Natural killer cell treated with Interleukin-12 subunit alpha and Interleukin-12 subunit beta and Interleukin-15 and Interleukin-18, amount 100 ng/mL, for 72 hours (primary cell): ENCODE results near the gene STRBP. TPM values are rescaled to one million over a fixed set of nuclear protein-coding genes. Genes with fewer than 3 reads are reported as not detected.
"Not testable (repeated sequence)": the region's sequence is repeated elsewhere in the genome, so short reads cannot be mapped to it uniquely, and the experiment has no call there.

Source experiments
- ATAC-seq, 2 donors: fragments of 150-1000 bp; cut with Tn5 transposase in 1 of 2; sonication (Bioruptor Pico), chemical (Tn5 transposase) in 1 of 2; 2 replicates each; pipeline ENCODE4 v1.10.0; 2021
- DNase-seq: peaks from one replicate; pipeline ENCODE4 v3.0.0; 2022; ENCODE audit warnings: low spot score
- H3K27ac Mint-ChIP-seq, 2 donors: 1 replicate in 1 of 2; 2 replicates in 1 of 2; pipeline ENCODE4 v1.8.0; 2022; ENCODE audit warnings: mixed read lengths in 2 of 2, mild to moderate bottlenecking in 1 of 2, moderate library complexity in 1 of 2
- H3K27me3 Mint-ChIP-seq, 2 donors: 1 replicate in 1 of 2; 2 replicates in 1 of 2; pipeline ENCODE4 v1.8.0; 2022; ENCODE audit warnings: mixed read lengths in 2 of 2
- H3K36me3 Mint-ChIP-seq: one replicate; pipeline ENCODE4 v1.8.0; 2022; ENCODE audit warnings: mixed read lengths
- H3K4me1 Mint-ChIP-seq, 2 donors: 1 replicate in 1 of 2; 2 replicates in 1 of 2; pipeline ENCODE4 v1.8.0; 2022; ENCODE audit warnings: low read depth in 2 of 2, mixed read lengths in 2 of 2, mild to moderate bottlenecking in 1 of 2
- H3K4me3 Mint-ChIP-seq: one replicate; pipeline ENCODE4 v1.8.0; 2022; ENCODE audit warnings: mixed read lengths
- H3K9me3 Mint-ChIP-seq: 2 replicates; pipeline ENCODE4 v1.8.0; 2022; ENCODE audit warnings: mixed read lengths
- total RNA-seq, 2 donors: library from RNA; stranded (reverse); gene quantifications; one replicate each; pipeline ENCODE4 v1.2.3, GENCODE V29; 2022

STRBP gene
- total RNA-seq, 2 donors from 2014 or later: 6.9 to 13.9 TPM

DNA sequence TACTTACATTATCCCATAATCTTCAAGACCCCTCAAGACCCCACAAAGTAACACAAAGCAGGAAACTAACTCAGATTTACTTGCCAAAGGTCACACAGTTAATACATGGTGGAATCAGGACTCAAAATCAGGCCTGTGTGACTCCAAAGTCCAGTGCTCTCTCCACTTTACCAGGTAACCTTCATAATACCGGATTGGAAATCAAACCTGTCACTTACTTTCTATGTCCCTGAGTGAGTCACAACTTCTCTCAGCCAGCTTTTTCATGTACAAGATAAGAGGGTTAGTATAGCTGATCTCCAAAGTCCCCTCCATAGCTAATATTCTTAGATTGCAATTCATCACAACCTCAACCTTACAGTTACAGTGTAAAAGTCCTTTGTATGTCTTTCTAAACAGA is 17.1 kb downstream of the STRBP start:
- DNase-seq (no peak), ATAC-seq (no peak)
- H3K36me3 Mint-ChIP-seq: no peaks in the 10 kb centered on the region
- H3K27ac Mint-ChIP-seq: no peak overlapping the region
- H3K27me3 Mint-ChIP-seq: peaks cover 0 to 6% of the 10 kb centered on the region in 2 donors
- no peaks in the 10 kb centered on the region for H3K9me3 Mint-ChIP-seq
- no peak overlapping the region for H3K4me3 Mint-ChIP-seq
- H3K4me1 Mint-ChIP-seq: peaks cover 0 to under 1% of the 10 kb centered on the region in 2 donors

DNA sequence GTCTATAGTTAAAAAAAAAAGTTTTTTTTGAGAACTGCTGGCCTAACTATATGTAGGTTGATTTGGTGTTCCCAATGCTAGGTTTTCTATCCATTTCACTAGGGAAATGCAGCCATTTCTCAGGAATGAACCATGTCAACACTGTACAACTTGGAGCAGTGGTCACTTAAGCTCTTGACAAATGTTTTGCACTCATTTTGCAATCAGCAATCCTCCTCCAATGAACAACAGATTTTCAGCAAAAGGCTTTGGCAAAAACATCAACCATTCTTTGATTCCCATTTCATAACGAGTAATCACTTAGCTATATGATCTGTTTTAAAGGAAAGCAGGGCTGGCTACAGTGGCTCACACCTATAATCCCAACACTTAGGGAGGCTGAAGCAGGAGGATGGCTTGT is 17.9 kb downstream of the STRBP start:
- Mint-ChIP-seq H3K4me1 (peaks cover 4 to 8% of the 10 kb centered on the region in 2 donors), H3K27me3 (peaks cover 0 to 6% of the 10 kb centered on the region in 2 donors), H3K4me3 (no peak overlapping the region), H3K9me3 (no peaks in the 10 kb centered on the region), H3K36me3 (no peaks in the 10 kb centered on the region), H3K27ac (no peak overlapping the region)
- DNase-seq: no peak
- no peak for ATAC-seq

DNA sequence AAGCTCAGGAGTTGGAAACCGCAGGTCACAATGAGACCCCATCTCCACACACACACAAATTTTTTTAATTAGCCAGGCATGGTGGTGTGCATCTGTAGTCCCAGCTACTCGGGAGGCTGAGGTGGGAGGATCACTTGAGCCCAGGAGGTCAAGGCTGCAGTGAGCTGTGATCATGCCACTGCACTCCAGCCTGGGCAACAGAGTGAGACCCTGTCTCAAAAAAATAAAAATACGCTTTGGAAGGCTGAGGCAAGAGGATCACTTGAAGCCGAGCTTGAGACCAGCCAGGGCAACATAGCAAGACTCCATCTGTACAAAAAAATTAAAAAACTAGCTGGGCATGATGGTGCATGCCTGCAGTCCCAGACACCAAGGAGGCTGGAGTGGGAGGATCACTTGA is 19.2 kb downstream of the STRBP start:
- H3K4me3 Mint-ChIP-seq, H3K9me3 Mint-ChIP-seq, H3K27ac Mint-ChIP-seq, ATAC-seq, H3K27me3 Mint-ChIP-seq, H3K4me1 Mint-ChIP-seq, DNase-seq, H3K36me3 Mint-ChIP-seq: not testable (repeated sequence)

DNA sequence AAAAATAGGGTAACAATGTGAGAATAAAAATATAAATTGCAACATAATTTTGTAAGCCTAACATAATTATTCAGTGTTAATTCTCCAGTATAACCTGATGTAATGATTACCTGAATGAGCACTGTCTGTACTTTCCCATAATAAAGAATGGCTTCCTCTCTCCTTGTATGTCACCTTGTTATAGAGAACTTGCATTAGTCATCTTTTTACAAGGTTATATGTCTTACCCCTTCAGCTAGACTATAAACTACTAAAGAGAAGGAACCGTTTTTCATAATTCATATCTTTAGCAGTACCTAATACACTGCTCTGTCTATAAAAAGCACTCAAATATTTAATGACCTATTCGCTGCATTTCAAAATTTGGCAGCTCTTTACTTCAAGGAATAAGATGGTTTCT is 19.8 kb downstream of the STRBP start:
- Mint-ChIP-seq H3K27me3 (peaks cover 3 to 6% of the 10 kb centered on the region in 2 donors), H3K4me1 (peaks cover 4 to 9% of the 10 kb centered on the region in 2 donors), H3K36me3 (no peaks in the 10 kb centered on the region), H3K9me3 (no peaks in the 10 kb centered on the region), H3K4me3 (no peak overlapping the region), H3K27ac (no peak overlapping the region)
- no peak for DNase-seq
- ATAC-seq: no peak

DNA sequence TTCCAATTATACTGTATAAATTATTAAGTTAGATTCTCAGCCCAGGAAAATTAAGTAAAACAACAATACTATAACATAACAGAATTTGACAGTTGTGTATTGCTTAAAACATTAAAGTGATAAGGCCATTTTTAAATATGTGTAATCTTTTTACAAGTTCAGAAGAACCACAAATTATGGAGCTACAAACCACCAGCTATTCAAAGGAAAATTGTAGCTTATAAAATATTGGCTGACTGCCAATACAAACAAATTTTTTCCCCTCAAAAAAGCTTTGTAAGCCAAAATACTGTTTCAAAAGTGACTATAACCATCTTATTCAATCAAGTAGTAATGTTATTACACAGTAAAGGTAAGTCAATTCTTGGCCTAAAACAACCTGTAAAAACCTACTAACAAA is 21.9 kb downstream of the STRBP start:
- DNase-seq: no peak
- Mint-ChIP-seq H3K4me1 (peaks cover 4 to 9% of the 10 kb centered on the region in 2 donors), H3K27me3 (peaks cover 8% of the 10 kb centered on the region in 2 donors), H3K36me3 (no peaks in the 10 kb centered on the region), H3K4me3 (no peak overlapping the region), H3K9me3 (no peaks in the 10 kb centered on the region), H3K27ac (no peak overlapping the region)
- no peak for ATAC-seq

DNA sequence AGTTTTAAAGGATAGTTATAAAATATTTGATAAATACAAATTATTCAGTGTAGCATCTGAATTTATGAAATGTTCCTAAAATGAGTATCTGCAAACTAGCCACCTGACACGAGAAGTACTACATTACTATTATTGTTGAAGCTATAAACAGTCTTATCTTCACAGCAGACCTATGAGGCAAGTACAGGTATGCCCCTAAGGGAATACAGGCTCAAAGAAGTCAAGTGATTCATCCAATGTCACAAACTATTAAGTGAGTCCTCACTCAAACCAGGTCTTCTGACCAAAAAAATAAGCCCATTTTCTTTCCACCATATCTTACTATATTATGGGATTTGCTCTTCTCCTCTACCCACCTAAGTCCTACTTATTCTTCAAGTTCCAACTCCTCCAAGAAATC is 28.7 kb downstream of the STRBP start:
- peaks cover 5 to 8% of the 10 kb centered on the region in 2 donors for H3K27me3 Mint-ChIP-seq
- no peaks in the 10 kb centered on the region for H3K36me3 Mint-ChIP-seq
- H3K4me1 Mint-ChIP-seq: no peaks in the 10 kb centered on the region
- H3K4me3 Mint-ChIP-seq: no peak overlapping the region
- no peaks in the 10 kb centered on the region for H3K9me3 Mint-ChIP-seq
- ATAC-seq: no peak
- no peak overlapping the region for H3K27ac Mint-ChIP-seq
- DNase-seq: no peak

DNA sequence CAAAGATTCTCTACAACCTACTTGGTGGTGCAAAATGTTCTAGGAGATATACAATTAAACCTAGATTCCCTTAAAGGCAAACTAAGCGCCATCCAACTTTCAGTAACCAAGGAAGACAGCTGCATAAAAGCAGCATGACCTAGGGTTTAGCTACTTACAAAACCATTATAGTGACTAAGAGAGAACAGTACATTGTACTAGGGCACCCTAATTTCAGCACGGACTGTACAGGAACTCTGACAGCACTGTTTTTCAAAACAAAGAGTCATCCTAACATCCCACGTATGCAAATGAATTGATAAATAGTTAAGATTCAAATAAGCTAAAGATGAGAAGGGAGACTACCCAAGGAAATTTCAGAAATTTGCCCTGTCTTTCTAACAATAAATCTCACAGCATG is 30.0 kb downstream of the STRBP start:
- H3K27me3 Mint-ChIP-seq: peaks cover 0 to 5% of the 10 kb centered on the region in 2 donors
- H3K4me3 Mint-ChIP-seq: no peak overlapping the region
- no peaks in the 10 kb centered on the region for H3K9me3 Mint-ChIP-seq
- DNase-seq (no peak), ATAC-seq (no peak)
- H3K36me3 Mint-ChIP-seq: no peaks in the 10 kb centered on the region
- H3K27ac Mint-ChIP-seq: no peak overlapping the region
- no peaks in the 10 kb centered on the region for H3K4me1 Mint-ChIP-seq

DNA sequence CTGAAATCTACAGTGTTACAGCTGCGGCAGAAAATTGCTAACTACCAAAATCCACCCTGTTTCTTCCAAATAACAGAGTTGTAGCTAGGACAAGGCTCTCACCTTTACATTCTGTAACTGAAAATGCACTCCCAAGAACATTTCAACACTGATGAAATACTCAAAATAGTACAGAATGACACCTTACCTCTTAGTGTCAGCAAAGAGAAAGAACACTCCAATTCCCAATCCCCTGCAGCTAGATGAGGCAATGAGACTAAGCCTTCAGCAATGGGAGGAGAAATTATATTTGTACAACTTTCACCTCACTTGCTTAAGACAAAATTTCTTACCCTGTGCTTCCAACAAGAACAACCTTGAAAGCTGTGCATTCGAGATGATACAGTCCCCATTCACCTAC is 31.2 kb downstream of the STRBP start:
- H3K27ac Mint-ChIP-seq: no peak overlapping the region
- H3K4me3 Mint-ChIP-seq: no peak overlapping the region
- DNase-seq (no peak), ATAC-seq (no peak)
- peaks cover 0 to 5% of the 10 kb centered on the region in 2 donors for H3K27me3 Mint-ChIP-seq
- H3K4me1 Mint-ChIP-seq: no peaks in the 10 kb centered on the region
- no peaks in the 10 kb centered on the region for H3K36me3 Mint-ChIP-seq
- H3K9me3 Mint-ChIP-seq: no peaks in the 10 kb centered on the region

DNA sequence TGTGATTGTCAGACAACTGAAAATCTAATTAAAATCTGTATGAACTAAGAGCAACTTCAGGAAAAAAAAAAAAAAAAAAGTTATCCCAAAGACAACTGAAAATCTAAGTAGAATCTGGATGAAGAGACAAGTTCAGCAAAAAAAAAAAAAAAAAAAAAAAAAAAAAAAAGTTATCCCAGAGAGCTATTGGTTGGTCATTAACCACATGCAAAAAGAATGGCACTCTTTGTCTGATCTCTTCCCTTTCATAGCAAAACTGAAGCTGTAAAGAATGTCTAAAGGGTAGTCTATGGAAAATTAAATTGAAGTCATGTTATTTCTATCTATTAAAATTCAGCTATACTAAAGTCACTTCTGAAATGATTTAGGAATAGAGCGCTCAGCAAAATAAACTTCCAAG is 32.9 kb downstream of the STRBP start:
- no peaks in the 10 kb centered on the region for H3K4me1 Mint-ChIP-seq
- H3K27ac Mint-ChIP-seq: no peak overlapping the region
- no peak overlapping the region for H3K4me3 Mint-ChIP-seq
- ATAC-seq (no peak), DNase-seq (no peak)
- H3K36me3 Mint-ChIP-seq: no peaks in the 10 kb centered on the region
- H3K27me3 Mint-ChIP-seq: no peaks in the 10 kb centered on the region
- no peaks in the 10 kb centered on the region for H3K9me3 Mint-ChIP-seq

DNA sequence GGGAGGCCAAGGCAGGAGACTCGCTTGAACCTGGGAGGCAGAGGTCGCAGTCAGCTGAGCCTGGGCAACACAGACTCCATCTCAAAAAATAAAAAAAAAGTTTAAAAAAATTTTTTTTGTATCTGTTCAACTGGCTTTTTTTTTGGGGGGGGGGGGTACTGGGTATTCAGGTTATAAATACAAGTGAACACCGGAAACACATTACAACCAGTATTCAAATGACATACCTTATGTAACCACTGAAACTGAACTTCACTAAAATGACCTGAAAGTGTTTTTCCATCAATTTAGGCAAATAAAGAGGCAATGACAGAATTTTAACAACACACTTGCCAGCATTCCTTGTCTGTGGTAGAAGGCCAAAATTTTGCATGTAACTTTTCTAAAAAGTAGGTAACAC is 33.5 kb downstream of the STRBP start:
- no peaks in the 10 kb centered on the region for H3K36me3 Mint-ChIP-seq
- no peaks in the 10 kb centered on the region for H3K9me3 Mint-ChIP-seq
- no peak for ATAC-seq

DNA sequence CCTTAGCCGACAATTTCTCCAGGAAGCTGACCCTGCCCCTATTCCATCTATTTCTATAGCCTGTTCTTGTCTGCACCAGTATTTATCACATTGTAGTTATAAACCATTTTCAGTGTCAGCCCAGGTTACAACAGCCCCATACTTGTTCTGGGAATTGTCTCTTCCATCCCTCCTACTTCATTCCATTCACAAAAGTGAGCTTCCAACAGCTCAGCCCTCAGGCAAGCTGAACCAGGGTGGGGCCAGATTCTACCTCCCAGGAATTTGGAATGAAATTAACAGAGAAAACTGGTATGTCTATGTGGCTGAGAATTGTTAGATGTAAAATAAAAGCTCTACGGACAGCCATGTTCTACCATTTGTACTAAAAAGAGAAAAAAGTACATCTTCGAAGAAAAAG is 36.1 kb downstream of the STRBP start:
- Mint-ChIP-seq H3K36me3 (no peaks in the 10 kb centered on the region), H3K27ac (no peak overlapping the region), H3K9me3 (no peaks in the 10 kb centered on the region), H3K4me3 (no peak overlapping the region), H3K27me3 (no peaks in the 10 kb centered on the region), H3K4me1 (no peaks in the 10 kb centered on the region)
- DNase-seq (no peak), ATAC-seq (no peak)

More for the DNA sequence above, 33.5 kb downstream of the STRBP start:
- H3K4me3 Mint-ChIP-seq: no peak overlapping the region
- no peaks in the 10 kb centered on the region for H3K27me3 Mint-ChIP-seq
- no peak for DNase-seq
- no peaks in the 10 kb centered on the region for H3K4me1 Mint-ChIP-seq
- H3K27ac Mint-ChIP-seq: no peak overlapping the region

DNA sequence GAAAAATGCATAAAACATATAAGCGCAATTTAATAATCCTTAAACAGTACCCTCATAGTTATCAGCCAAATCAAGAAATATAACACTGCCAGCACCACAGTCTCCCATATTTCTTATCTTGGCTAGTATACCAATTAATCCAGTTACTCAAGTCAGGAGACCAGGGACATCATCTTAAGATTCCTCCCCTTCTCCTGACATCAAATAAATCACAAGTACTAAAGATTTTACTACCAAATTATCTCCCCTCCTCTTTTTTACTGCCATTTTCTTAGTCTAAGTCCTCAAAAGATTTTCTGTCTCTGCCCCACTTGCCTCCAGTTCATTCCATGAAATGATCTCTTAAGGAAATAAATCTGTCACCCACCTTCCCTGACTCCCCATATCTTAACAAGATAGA is 37.0 kb downstream of the STRBP start:
- H3K4me3 Mint-ChIP-seq: no peak overlapping the region
- DNase-seq: no peak
- no peak overlapping the region for H3K27ac Mint-ChIP-seq
- H3K4me1 Mint-ChIP-seq: peaks cover 0 to 2% of the 10 kb centered on the region in 2 donors
- H3K9me3 Mint-ChIP-seq: no peaks in the 10 kb centered on the region
- no peak for ATAC-seq
- H3K36me3 Mint-ChIP-seq: no peaks in the 10 kb centered on the region
- H3K27me3 Mint-ChIP-seq: no peaks in the 10 kb centered on the region

DNA sequence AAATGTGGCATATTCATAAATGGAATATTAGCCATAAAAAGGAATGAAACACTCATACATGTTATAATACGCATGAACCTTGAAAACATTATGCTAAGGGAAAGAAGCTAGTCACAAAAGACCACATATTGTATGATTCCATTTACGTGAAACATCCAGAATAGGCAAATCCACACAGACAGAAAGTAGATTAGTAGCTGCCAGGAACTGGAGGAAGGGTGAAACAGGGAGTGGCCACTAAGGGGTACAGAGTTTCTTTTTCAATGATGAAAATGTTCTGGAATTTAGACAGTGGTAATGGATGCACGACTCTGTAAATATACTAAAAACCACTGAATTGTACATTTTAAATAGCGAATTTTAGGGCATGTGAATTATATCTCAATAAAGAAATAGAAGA is 39.4 kb downstream of the STRBP start:
- Mint-ChIP-seq H3K9me3 (no peaks in the 10 kb centered on the region), H3K27ac (no peak overlapping the region), H3K4me1 (peaks cover 10 to 21% of the 10 kb centered on the region in 2 donors), H3K4me3 (no peak overlapping the region), H3K36me3 (no peaks in the 10 kb centered on the region), H3K27me3 (no peaks in the 10 kb centered on the region)
- DNase-seq: no peak
- ATAC-seq: no peak

DNA sequence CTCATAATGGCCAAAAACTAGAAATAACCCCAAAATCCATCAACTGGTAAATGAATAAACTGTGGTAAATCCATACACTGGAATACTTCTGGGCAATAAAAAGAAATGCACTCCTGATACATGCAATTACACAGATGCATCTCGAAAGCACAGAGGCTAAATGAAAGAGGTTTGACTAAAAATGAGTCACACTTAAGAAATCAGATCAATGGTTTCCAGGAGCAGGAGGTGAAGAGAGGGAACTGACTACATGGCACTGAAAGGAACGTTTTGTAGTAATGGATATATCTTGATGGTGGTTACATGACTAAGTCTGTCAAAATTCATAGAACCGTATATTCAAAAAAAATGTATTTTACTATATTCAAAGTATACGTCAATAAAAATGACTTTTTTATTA is 42.4 kb downstream of the STRBP start:
- no peaks in the 10 kb centered on the region for H3K36me3 Mint-ChIP-seq
- ATAC-seq (no peak), DNase-seq (no peak)
- no peaks in the 10 kb centered on the region for H3K9me3 Mint-ChIP-seq
- peaks cover 10 to 21% of the 10 kb centered on the region in 2 donors for H3K4me1 Mint-ChIP-seq
- H3K27ac Mint-ChIP-seq: no peak overlapping the region
- H3K27me3 Mint-ChIP-seq: no peaks in the 10 kb centered on the region
- H3K4me3 Mint-ChIP-seq: no peak overlapping the region

DNA sequence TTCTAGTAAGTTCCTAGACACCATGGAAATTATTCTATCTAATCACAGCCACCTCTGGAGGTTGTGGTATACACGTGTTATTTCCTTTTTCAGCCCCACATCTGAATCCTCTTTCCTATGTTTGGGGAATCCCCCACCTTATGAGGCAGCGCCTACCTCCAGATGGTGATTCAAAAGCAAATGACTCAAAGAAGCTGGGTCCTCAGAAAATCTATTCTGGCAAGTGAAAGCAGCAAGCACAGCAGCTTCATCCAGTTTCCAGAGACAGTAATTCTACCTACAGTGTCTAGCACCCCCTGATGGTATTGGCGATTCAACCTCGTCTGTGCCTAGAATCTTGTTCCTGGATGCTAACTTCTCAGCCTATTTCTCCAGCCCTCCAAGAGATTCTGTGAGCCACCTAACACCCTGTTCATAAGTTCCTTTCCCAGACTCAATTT is 43.0 kb downstream of the STRBP start:
- no peak for DNase-seq
- peak; percentile 82 to 90 for ATAC-seq
- H3K27me3 Mint-ChIP-seq: no peaks in the 10 kb centered on the region
- no peaks in the 10 kb centered on the region for H3K36me3 Mint-ChIP-seq
- H3K27ac Mint-ChIP-seq: no peak overlapping the region
- peaks cover 10 to 21% of the 10 kb centered on the region in 2 donors for H3K4me1 Mint-ChIP-seq
- H3K9me3 Mint-ChIP-seq: no peaks in the 10 kb centered on the region
- no peak overlapping the region for H3K4me3 Mint-ChIP-seq
